Calu3 (cell line): ENCODE results near the gene SERPINA5. TPM values are rescaled to one million over a fixed set of nuclear protein-coding genes. Genes with fewer than 3 reads are reported as not detected.

ENCODE experiments used
- BruUV-seq: library from RNA; stranded (reverse); fragments of 400-500 nt; replicated peaks from 2 replicates; lab custom pipeline; 2021; lab: Mats Ljungman, UMichigan
- CTCF ChIA-PET: fragments of 300-600 bp; sonication (Branson Sonifier 250); formaldehyde crosslinking; loops from one replicate; lab custom pipeline; 2022; ENCODE audit warnings: antibody characterized with exemption; lab: Charles Lee
- DNase-seq: peaks from one replicate; pipeline ENCODE4 v3.0.0; 2022
- H3K27ac Mint-ChIP-seq: one replicate; pipeline ENCODE4 v1.8.0; 2022; ENCODE audit warnings: mixed read lengths; ENCODE audit not compliant: unreplicated experiment
- H3K27me3 Mint-ChIP-seq: one replicate; pipeline ENCODE4 v1.8.0; 2022; ENCODE audit warnings: mixed read lengths; ENCODE audit not compliant: unreplicated experiment
- H3K36me3 Mint-ChIP-seq: one replicate; pipeline ENCODE4 v1.8.0; 2022; ENCODE audit warnings: mild to moderate bottlenecking, moderate library complexity, mixed read lengths; ENCODE audit not compliant: insufficient read depth, unreplicated experiment
- H3K4me1 Mint-ChIP-seq: one replicate; pipeline ENCODE4 v1.8.0; 2022; ENCODE audit warnings: mild to moderate bottlenecking, low read depth, mixed read lengths; ENCODE audit not compliant: unreplicated experiment
- H3K4me3 Mint-ChIP-seq: one replicate; pipeline ENCODE4 v1.8.0; 2022; ENCODE audit warnings: mild to moderate bottlenecking, low read depth, moderate library complexity, mixed read lengths; ENCODE audit not compliant: unreplicated experiment
- H3K9me3 Mint-ChIP-seq: one replicate; pipeline ENCODE4 v1.8.0; 2022; ENCODE audit warnings: low read depth, mixed read lengths; ENCODE audit not compliant: unreplicated experiment
- intact Hi-C: fragments of 100-400 bp; cut with micrococcal nuclease; formaldehyde crosslinking; loops from one replicate; pipeline ENCODE4 v1.10.0; 2022; ENCODE audit not compliant: unreplicated experiment
- total RNA-seq: library from RNA; stranded (reverse); gene quantifications from 2 replicates; pipeline ENCODE4 v1.2.3, GENCODE V29; 2022
- TF ChIP-seq, protein P1 (sequence below): fragments of 200-600 bp; IDR thresholded peaks from one replicate; pipeline ENCODE4 v1.8.0; 2022; ENCODE audit warnings: antibody characterized with exemption; ENCODE audit not compliant: unreplicated experiment

The SERPINA5 gene
- total RNA-seq, 1 experiment from 2014 or later, result 20.7 TPM

DNA sequence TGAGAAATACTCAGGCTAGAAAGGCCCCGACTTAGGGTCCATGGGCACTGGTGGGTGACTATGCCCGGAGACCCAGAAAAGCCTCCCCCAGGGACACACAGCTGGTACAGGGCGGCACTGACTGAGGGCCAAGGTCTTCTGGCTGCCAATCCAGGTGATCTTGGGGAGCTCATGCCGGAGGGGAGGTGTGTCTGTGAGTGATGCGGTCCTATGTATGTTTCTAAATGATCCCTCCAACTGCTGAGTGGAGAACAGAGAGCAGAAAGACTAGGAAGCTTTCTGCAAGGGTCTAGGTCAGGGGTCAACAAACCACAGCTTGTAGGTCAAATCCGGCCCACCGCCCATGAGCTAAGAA, 19.6 kb upstream of the SERPINA5 start:
- H3K4me1 Mint-ChIP-seq, result peaks cover 33% of the 10 kb centered on the region
- peak overlapping the region; percentile 61 for H3K4me3 Mint-ChIP-seq
- CTCF ChIA-PET, result interaction anchor here (1.4 kb wide), 1 partner anchor 49 kb away, joined by 4 read pairs; no protein-coding TSS in a partner anchor
- H3K9me3 Mint-ChIP-seq, result peaks cover 7% of the 10 kb centered on the region
- intact Hi-C loops, result no loop called here
- DNase-seq, result no peak
- H3K36me3 Mint-ChIP-seq, result peaks cover 6% of the 10 kb centered on the region
- TF ChIP-seq, protein P1, sequence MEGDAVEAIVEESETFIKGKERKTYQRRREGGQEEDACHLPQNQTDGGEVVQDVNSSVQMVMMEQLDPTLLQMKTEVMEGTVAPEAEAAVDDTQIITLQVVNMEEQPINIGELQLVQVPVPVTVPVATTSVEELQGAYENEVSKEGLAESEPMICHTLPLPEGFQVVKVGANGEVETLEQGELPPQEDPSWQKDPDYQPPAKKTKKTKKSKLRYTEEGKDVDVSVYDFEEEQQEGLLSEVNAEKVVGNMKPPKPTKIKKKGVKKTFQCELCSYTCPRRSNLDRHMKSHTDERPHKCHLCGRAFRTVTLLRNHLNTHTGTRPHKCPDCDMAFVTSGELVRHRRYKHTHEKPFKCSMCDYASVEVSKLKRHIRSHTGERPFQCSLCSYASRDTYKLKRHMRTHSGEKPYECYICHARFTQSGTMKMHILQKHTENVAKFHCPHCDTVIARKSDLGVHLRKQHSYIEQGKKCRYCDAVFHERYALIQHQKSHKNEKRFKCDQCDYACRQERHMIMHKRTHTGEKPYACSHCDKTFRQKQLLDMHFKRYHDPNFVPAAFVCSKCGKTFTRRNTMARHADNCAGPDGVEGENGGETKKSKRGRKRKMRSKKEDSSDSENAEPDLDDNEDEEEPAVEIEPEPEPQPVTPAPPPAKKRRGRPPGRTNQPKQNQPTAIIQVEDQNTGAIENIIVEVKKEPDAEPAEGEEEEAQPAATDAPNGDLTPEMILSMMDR, result no peak
- H3K27ac Mint-ChIP-seq, result peak overlapping the region; percentile 56
- TSS peak; percentile 77 for BruUV-seq
- no peaks in the 10 kb centered on the region for H3K27me3 Mint-ChIP-seq

DNA sequence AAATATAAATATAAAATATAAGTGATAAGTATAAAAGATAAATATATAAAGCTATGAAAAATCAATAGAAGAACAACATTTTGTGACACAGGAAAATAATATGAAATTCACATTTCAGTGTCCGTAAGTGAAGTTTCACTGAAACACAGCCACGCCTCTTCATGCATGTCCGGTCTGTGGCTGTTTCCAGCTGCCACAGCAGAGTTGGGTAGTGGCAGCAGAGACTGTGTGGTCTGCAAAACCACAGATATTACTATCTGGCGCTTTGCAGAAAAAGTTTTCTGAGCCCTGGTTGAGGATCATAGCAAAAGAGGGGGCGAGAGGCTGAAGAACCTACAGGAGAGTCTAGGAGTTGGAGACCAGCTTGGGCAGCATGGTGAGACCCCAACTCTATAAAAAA, 19.2 kb upstream of the SERPINA5 start:
- Mint-ChIP-seq H3K4me3 (peak overlapping the region; percentile 61), H3K36me3 (peaks cover 6% of the 10 kb centered on the region), H3K9me3 (peaks cover 4% of the 10 kb centered on the region), H3K27ac (peak overlapping the region; percentile 56), H3K27me3 (no peaks in the 10 kb centered on the region), H3K4me1 (peaks cover 33% of the 10 kb centered on the region)
- intact Hi-C loops, result no loop called here
- DNase-seq, result no peak
- BruUV-seq, result no TSS peak
- CTCF ChIA-PET, result interaction anchor here (1.4 kb wide), 1 partner anchor 49 kb away, joined by 4 read pairs; no protein-coding TSS in a partner anchor
- TF ChIP-seq, protein P1, result no peak

DNA sequence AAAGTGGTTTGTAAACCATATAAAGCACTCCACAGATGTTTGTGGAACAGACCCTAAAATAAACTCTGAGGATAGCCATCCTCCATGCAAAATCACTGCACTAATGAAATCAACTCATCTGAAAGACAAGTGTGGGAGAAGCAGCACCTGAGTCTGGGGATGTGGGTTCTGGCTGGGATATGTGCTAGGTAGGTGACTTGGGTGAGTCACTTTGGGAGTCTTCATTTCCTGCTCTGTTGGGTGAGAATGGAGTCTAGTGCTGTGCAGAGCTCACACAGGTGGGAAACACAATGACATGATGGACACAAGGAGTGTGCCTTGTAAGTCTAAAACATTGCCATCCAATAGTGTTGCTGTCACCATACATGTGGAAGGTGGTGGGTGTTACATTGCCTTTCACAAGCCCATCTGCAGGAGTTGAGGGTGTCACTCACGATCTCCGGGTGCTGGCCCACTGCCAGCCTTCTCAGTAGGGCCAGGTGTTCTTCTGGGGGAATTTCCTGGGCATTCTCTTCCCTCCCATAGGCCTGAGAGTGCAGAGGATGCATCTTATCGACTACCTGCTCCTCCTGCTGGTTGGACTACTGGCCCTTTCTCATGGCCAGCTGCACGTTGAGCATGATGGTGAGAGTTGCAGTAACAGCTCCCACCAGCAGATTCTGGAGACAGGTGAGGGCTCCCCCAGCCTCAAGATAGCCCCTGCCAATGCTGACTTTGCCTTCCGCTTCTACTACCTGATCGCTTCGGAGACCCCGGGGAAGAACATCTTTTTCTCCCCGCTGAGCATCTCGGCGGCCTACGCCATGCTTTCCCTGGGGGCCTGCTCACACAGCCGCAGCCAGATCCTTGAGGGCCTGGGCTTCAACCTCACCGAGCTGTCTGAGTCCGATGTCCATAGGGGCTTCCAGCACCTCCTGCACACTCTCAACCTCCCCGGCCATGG, 18.0 kb upstream of the SERPINA5 start:
- intact Hi-C loops, result no loop called here
- no peaks in the 10 kb centered on the region for H3K27me3 Mint-ChIP-seq
- peaks cover 6% of the 10 kb centered on the region for H3K36me3 Mint-ChIP-seq
- CTCF ChIA-PET, result no interaction called here
- no peak overlapping the region for H3K4me3 Mint-ChIP-seq
- no peak for DNase-seq
- no peak overlapping the region for H3K27ac Mint-ChIP-seq
- H3K9me3 Mint-ChIP-seq, result peaks cover 4% of the 10 kb centered on the region
- TF ChIP-seq, protein P1, result no peak
- peaks cover 33% of the 10 kb centered on the region for H3K4me1 Mint-ChIP-seq
- no TSS peak for BruUV-seq

DNA sequence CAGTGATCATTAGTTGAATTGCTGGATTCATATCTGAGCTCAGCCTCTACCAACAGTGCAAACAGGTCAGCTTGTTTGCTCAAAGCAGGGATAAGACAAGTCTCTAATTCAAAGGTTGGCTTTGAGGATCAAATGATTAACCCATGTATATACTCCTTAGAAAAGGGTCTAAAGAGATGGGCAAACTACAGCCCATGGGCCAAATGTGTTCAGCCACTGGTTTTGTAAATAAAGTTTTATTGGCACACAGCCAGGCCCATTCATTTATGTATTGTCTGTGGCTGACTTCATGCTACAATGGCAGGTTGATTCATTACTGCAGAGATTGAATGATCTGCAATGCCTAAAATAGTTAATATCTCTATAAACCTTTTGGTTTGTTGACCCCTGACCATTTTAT, 16.8 kb upstream of the SERPINA5 start:
- Mint-ChIP-seq H3K27me3 (no peaks in the 10 kb centered on the region), H3K9me3 (peaks cover 4% of the 10 kb centered on the region), H3K27ac (no peak overlapping the region), H3K4me1 (peaks cover 33% of the 10 kb centered on the region), H3K36me3 (peaks cover 6% of the 10 kb centered on the region), H3K4me3 (no peak overlapping the region)
- no peak for DNase-seq
- TF ChIP-seq, protein P1, result no peak
- CTCF ChIA-PET, result no interaction called here
- intact Hi-C loops, result no loop called here
- no TSS peak for BruUV-seq
